GM20431 (cell line): ENCODE measurements around the gene HNRNPAB.
"Not testable (repeated sequence)": the region's sequence is repeated elsewhere in the genome, so short reads cannot be mapped to it uniquely, and the experiment has no call there.

Experiments
- in situ Hi-C: fragments of 300-500 bp; cut with MseI, MboI; formaldehyde crosslinking; loops from one replicate; pipeline ENCODE4 v1.15.0; 2020; ENCODE audit warnings: low sequenced_read_pairs; ENCODE audit not compliant: unreplicated experiment

HNRNPAB gene

GRCh38 chr5:178194026-178194425 lies 10.3 kb upstream of the HNRNPAB start:
- in situ Hi-C loops, result no loop called here

- in situ Hi-C loops, result no loop called here
Observed at GRCh38 chr5:178196281-178196812, 8.0 kb upstream of the HNRNPAB start.

- in situ Hi-C loops, result no loop called here
Observed at GRCh38 chr5:178196986-178197385, 7.3 kb upstream of the HNRNPAB start.

- in situ Hi-C loops, result not testable (repeated sequence)
Observed at GRCh38 chr5:178198151-178198550, 6.2 kb upstream of the HNRNPAB start.

DNA sequence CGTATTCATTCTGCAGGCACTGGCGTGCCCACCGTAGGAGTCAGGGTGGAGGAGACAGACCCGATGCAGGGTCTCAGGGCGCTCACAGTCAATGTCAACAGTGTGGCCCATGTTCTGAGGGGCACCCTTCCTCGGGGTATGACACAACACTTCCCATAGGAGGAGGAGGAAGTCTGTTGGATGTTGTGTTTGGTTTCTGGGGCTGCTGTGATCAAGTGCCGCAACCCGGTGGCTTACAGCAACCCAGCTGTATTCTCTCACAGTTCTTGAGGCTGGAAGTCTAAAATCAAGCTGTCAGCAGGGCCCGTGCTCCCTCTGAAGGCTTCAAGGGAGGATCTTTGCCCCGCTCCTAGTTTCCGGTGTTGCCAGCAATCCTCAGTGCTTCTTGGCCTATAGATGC lies 5.6 kb upstream of the HNRNPAB start:
- in situ Hi-C loops, result no loop called here

DNA sequence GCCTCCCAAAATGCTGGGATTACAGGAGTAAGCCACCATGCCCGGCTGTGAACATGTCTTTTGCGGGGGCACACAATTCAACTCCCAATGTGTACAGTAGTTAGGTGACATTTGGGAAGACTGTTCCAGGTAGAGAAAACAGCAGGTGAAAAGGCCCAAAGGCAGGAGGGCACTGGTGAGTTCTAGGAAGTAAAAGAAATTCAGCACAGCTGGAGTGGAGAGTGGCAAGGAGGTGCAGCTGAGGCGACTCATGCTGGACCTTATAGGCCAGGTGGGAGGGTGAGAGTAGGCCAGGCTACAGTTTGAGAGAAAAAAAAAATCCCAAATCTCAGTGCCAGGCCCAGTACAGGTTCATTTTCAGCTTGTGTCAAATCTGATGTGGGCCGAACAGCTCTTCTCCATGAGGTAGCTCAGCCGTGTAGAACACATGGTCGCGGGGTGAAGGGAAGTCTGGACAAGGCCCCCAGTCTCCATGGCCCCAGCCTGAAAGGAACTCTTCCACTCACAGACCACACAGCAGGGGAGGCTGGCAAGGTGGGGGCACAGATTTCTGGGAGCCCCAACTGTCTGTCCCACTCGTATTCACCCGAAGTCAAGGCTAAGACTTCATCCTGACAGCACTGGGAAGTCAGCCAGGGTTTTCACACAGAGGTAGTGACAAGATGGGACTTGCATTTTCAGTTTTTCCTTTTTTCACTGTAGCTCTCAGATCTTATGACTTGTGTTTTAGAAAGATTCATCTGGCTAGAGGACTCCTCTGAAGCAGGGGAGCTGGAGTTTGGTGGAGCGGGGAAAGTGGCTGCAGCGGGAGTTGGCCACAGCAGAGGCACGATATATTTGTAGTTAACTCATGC lies 4.5 kb upstream of the HNRNPAB start:
- in situ Hi-C loops, result no loop called here

DNA sequence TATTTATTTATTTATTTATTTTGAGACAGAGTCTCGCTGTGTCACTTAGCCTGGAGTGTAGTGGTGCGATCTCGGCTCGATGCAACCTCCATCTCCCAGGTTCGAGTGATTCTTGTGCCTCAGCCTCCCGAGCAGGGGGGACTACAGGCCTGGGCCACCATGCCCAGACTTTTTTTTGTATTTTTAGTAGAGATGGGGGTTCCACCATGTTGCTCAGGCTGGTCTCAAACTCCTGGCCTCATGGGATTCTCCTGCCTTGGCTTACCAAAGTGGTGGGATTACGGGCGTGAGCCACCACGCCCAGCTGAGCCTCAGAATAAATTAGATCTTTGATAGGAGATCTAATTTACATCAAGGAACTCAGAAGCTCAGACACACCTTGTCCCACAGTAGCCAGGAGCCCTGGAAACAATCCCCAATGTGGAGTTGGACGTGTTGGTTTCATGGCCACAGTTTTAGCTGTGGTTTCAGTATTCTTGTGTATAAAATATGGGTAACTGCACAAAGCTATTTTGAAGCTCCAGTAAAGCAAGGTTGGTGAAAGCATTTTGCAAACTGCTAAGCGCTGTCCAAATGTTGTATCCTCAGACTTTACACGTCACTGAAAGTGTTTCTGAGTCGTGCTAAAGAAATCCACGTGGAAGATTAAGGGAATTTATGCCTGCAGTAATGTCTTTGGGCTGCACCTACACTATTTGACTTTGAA lies 3.0 kb upstream of the HNRNPAB start:
- in situ Hi-C loops, result no loop called here

- in situ Hi-C loops, result no loop called here
Observed at GRCh38 chr5:178201927-178202235, 2.5 kb upstream of the HNRNPAB start.

GRCh38 chr5:178202541-178202940 lies 1.8 kb upstream of the HNRNPAB start:
- in situ Hi-C loops, result no loop called here

GRCh38 chr5:178203670-178204181 lies 607 bp upstream of the HNRNPAB start:
- in situ Hi-C loops, result no loop called here

- in situ Hi-C loops, result no loop called here
Observed at GRCh38 chr5:178204935-178205748, 809 bp downstream of the HNRNPAB start.

DNA sequence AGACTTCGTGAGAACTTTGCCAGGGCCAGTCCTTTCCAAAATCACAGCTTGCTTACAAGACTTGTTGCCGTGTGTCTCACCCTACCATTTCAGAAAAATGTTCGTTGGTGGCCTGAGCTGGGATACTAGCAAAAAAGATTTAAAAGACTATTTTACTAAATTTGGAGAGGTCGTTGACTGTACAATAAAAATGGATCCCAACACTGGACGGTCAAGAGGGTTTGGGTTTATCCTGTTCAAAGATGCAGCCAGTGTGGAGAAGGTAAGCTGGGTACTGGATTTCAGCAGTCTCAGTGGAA lies 1.4 kb downstream of the HNRNPAB start:
- in situ Hi-C loops, result no loop called here

DNA sequence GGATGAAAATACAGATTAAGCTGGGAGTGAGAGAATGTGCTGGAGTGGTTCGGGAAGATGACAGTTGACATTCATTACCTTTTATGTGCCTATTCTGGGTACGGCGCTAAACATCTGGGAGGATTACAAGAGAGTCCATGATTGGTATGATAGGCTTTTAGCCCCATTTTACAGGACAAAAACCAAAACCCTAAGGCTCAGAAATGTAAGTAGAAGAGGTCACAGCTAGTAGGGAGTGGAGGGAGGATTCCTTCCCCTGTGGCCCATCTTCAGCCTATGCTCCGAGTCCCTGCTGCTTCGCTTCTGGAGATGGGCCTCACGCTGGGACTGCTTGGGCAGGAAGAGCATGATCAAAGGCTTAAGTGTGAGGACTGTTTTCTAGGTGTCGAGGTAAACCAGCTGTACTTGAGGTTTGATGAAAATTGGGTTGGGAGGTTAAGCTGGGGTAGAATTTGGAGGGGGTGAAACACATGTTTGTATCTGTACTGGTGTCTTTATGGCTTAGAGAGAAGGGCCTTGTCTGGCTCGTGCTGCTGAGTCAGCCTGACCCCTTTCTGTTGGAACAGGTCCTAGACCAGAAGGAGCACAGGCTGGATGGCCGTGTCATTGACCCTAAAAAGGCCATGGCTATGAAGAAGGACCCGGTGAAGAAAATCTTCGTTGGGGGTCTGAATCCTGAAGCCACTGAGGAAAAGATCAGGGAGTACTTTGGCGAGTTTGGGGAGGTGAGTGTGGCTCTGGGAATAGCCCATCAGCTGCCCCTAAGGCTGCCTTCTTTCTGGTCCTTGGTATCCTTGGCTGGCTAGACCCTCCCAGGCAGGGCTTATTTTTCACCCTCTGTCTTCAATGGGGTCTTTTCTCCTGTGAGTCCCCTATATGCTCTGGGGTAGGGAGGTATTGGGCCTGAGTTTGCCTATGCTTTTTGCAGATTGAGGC lies 2.1 kb downstream of the HNRNPAB start:
- in situ Hi-C loops, result no loop called here

GRCh38 chr5:178207183-178207916 lies 3.0 kb downstream of the HNRNPAB start:
- in situ Hi-C loops, result no loop called here

- in situ Hi-C loops, result no loop called here
Observed at GRCh38 chr5:178207917-178208280, 3.6 kb downstream of the HNRNPAB start.

- in situ Hi-C loops, result no loop called here
Observed at GRCh38 chr5:178208540-178209227, 4.4 kb downstream of the HNRNPAB start.

- in situ Hi-C loops, result no loop called here
Observed at GRCh38 chr5:178209334-178210072, 5.2 kb downstream of the HNRNPAB start.

- in situ Hi-C loops, result no loop called here
Observed at GRCh38 chr5:178210073-178210535, 5.8 kb downstream of the HNRNPAB start.
